GM21717 (cell line): Measurements from ENCODE around the gene RNF187.

ENCODE experiments used
- ATAC-seq: cut with Tn5 transposase; IDR thresholded peaks from one replicate; pipeline ENCODE4 v1.9.1; 2021; ENCODE audit warnings: mild to moderate bottlenecking, moderate library complexity; ENCODE audit not compliant: unreplicated experiment

Gene RNF187

GRCh38 chr1:228542981-228543380, 55.8 kb downstream of the RNF187 start:
- ATAC-seq, result no peak

- no peak for ATAC-seq
Observed at GRCh38 chr1:228543396-228543795, 56.2 kb downstream of the RNF187 start.

- ATAC-seq, result no peak
Observed at GRCh38 chr1:228544021-228544850, 57.1 kb downstream of the RNF187 start.

GRCh38 chr1:228544921-228545591, 57.9 kb downstream of the RNF187 start:
- ATAC-seq, result no peak
